Osteocyte (in vitro differentiated cells): ENCODE measurements around the gene NRG3. TPM values are rescaled to one million over a fixed set of nuclear protein-coding genes. Genes with fewer than 3 reads are reported as not detected.

ENCODE experiments used
- DNase-seq: peaks from one replicate; pipeline ENCODE4 v3.0.0; 2021; ENCODE audit warnings: mixed read lengths; ENCODE audit not compliant: unreplicated experiment; ENCODE audit errors: extremely low spot score
- H3K27ac Mint-ChIP-seq: one replicate; pipeline ENCODE4 v1.8.0; 2021; ENCODE audit warnings: mild to moderate bottlenecking, mixed read lengths; ENCODE audit not compliant: unreplicated experiment
- H3K27me3 Mint-ChIP-seq: one replicate; pipeline ENCODE4 v1.8.0; 2021; ENCODE audit warnings: mixed read lengths; ENCODE audit not compliant: unreplicated experiment
- H3K36me3 Mint-ChIP-seq: one replicate; pipeline ENCODE4 v1.8.0; 2021; ENCODE audit warnings: mixed read lengths; ENCODE audit not compliant: unreplicated experiment
- H3K4me1 Mint-ChIP-seq: one replicate; pipeline ENCODE4 v1.8.0; 2021; ENCODE audit warnings: mixed read lengths; ENCODE audit not compliant: unreplicated experiment
- H3K4me3 Mint-ChIP-seq: one replicate; pipeline ENCODE4 v1.8.0; 2021; ENCODE audit warnings: mild to moderate bottlenecking, moderate library complexity, mixed read lengths; ENCODE audit not compliant: unreplicated experiment
- H3K9me3 Mint-ChIP-seq: one replicate; pipeline ENCODE4 v1.8.0; 2021; ENCODE audit warnings: mixed read lengths; ENCODE audit not compliant: unreplicated experiment
- CTCF ChIP-seq: fragments of 200-600 bp; sonication (generic); IDR thresholded peaks from 2 replicates; pipeline ENCODE4 v1.5.0; 2021; ENCODE audit warnings: antibody characterized with exemption, mild to moderate bottlenecking, moderate library complexity
- total RNA-seq: library from RNA; stranded (reverse); gene quantifications from 2 replicates; pipeline ENCODE4 v1.2.1, GENCODE V29; 2021

NRG3 gene
- total RNA-seq, 1 donor from 2014 or later = not detected

- DNase-seq = no peak
- no peak overlapping the region for H3K27ac Mint-ChIP-seq
- no peaks in the 10 kb centered on the region for H3K36me3 Mint-ChIP-seq
- no peak overlapping the region for H3K4me3 Mint-ChIP-seq
- H3K4me1 Mint-ChIP-seq = no peaks in the 10 kb centered on the region
- no peaks in the 10 kb centered on the region for H3K9me3 Mint-ChIP-seq
- no peaks in the 10 kb centered on the region for H3K27me3 Mint-ChIP-seq
- no peak for TF ChIP-seq CTCF
These were observed 810.1 kb downstream of the NRG3 start for GRCh38 chr10:82685087-82685486.

- peaks cover 13% of the 10 kb centered on the region for H3K9me3 Mint-ChIP-seq
These were observed 816.2 kb downstream of the NRG3 start for GRCh38 chr10:82691211-82691610.

DNA sequence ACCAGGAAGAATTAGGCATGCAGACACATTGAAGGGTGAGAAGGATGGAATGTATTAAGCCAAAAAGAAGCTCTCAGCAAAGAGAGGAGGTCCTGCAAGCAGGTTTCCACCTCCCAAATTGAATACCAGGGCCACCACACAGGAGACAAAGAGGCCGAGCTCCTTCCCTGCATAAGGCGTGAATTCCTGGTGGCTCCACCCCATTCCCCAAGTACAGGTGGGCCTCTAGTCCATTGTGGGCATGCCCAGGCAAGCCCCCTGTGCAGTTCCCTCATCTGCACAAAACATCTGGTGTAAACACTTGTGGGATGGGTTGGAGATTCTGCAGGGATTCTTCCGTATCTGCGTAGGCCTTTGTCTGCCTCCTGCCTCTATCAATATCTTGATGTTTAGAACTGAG lies 817.5 kb downstream of the NRG3 start:
- H3K9me3 Mint-ChIP-seq = peaks cover 13% of the 10 kb centered on the region
- no peaks in the 10 kb centered on the region for H3K4me1 Mint-ChIP-seq
- no peak for TF ChIP-seq CTCF
- no peak for DNase-seq
- no peak overlapping the region for H3K27ac Mint-ChIP-seq
- H3K4me3 Mint-ChIP-seq = no peak overlapping the region
- H3K27me3 Mint-ChIP-seq = no peaks in the 10 kb centered on the region
- H3K36me3 Mint-ChIP-seq = no peaks in the 10 kb centered on the region

More at GRCh38 chr10:82691211-82691610, 816.2 kb downstream of the NRG3 start:
- Mint-ChIP-seq H3K36me3 (no peaks in the 10 kb centered on the region), H3K4me1 (no peaks in the 10 kb centered on the region), H3K4me3 (no peak overlapping the region), H3K27me3 (no peaks in the 10 kb centered on the region), H3K27ac (no peak overlapping the region)
- DNase-seq = no peak
- no peak for TF ChIP-seq CTCF

DNA sequence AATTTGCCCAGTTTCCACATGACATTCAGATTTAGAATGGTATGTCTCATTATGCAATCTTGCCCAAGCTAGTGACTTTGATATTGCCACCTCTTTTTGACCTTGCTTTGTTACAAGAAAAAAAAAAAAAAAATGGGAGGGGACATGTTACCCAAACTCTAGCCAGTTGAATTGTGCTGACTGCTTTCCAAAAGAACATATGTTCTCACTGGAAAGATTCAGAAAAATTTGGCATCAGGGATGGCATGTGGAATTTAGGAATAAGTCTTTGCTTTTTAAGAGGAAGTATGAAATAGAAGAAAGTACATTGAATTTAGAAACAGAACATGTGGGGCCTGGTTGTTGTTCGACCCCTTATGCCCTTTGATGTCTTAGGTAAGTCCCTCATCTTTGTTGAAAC lies 846.8 kb downstream of the NRG3 start:
- H3K27ac Mint-ChIP-seq = no peak overlapping the region
- H3K27me3 Mint-ChIP-seq = no peaks in the 10 kb centered on the region
- no peaks in the 10 kb centered on the region for H3K36me3 Mint-ChIP-seq
- no peak overlapping the region for H3K4me3 Mint-ChIP-seq
- H3K9me3 Mint-ChIP-seq = peaks cover 27% of the 10 kb centered on the region
- DNase-seq = no peak
- no peak for TF ChIP-seq CTCF
- H3K4me1 Mint-ChIP-seq = no peaks in the 10 kb centered on the region

DNA sequence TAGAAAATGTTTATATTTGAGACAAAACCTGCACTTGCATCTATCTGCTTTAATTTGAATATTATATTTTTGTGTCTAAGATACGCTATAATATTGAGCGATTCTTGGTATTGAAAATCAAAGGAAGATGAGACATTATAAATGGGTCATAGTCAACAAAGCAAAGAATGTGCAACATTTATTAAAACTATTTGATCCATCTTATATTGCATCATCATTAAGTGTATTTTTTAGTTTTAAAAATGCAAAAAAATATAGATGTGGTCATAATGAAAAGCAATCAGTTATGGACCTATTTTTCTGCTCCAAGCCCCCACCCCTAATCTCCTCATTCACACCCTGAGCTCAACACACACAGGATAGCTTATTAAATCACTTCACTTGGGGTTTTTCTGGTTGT lies 847.3 kb downstream of the NRG3 start:
- Mint-ChIP-seq H3K9me3 (peaks cover 28% of the 10 kb centered on the region), H3K36me3 (no peaks in the 10 kb centered on the region), H3K27me3 (no peaks in the 10 kb centered on the region), H3K4me1 (no peaks in the 10 kb centered on the region), H3K4me3 (no peak overlapping the region), H3K27ac (no peak overlapping the region)
- TF ChIP-seq CTCF = no peak
- DNase-seq = no peak
